NCI-H187 treated with DMSO at 0.1 percent for 48 hours (cell line): ENCODE data around the gene STEAP3.

ENCODE experiments used
- DNase-seq: peaks from one replicate; lab custom pipeline; 2025; lab: John Stamatoyannopoulos, UW

The STEAP3 gene

GRCh38 chr2:119294671-119295070 lies 71.0 kb downstream of the STEAP3 start:
- no peak for DNase-seq

GRCh38 chr2:119295688-119296375 lies 72.2 kb downstream of the STEAP3 start:
- DNase-seq, result no peak

GRCh38 chr2:119301413-119301812 lies 77.8 kb downstream of the STEAP3 start:
- no peak for DNase-seq

- no peak for DNase-seq
Observed at GRCh38 chr2:119304847-119305246, 81.2 kb downstream of the STEAP3 start.

- DNase-seq, result no peak
Observed at GRCh38 chr2:119305497-119306195, 82.0 kb downstream of the STEAP3 start.

- DNase-seq, result no peak
Observed at GRCh38 chr2:119306196-119306590, 82.6 kb downstream of the STEAP3 start.

GRCh38 chr2:119307419-119308140 lies 83.9 kb downstream of the STEAP3 start:
- no peak for DNase-seq

GRCh38 chr2:119308793-119309330 lies 85.2 kb downstream of the STEAP3 start:
- no peak for DNase-seq

- DNase-seq, result no peak
Observed at GRCh38 chr2:119311371-119311770, 87.7 kb downstream of the STEAP3 start.

GRCh38 chr2:119311831-119312230 lies 88.2 kb downstream of the STEAP3 start:
- no peak for DNase-seq
